ENCODE data around the gene PLXNA1. TPM values are rescaled to one million over a fixed set of nuclear protein-coding genes. Genes with fewer than 3 reads are reported as not detected.

The PLXNA1 gene
- total RNA-seq, result 100 to 1,000 TPM; 137 to 244 TPM

GRCh38 chr3:126982471-126983175, at the start of gene PLXNA1:
PLXNA1 (plus strand) TSS chr3:126983115; CDS start chr3:126988594, 5,479 bp downstream.

Other genes with a start within 250 kb of the PLXNA1 start
- not detected for gene PRR23E, start 210.0 kb downstream of the PLXNA1 start, total RNA-seq

Measured in melanocyte of skin (primary cell).